ENCODE data around the gene CNOT8. TPM values are rescaled to one million over a fixed set of nuclear protein-coding genes. Genes with fewer than 3 reads are reported as not detected.

CNOT8 gene
- total and polyA plus RNA-seq, 2 experiments from 2014 or later, result 69.2 to 73.6 TPM

GRCh38 chr5:154813736-154814135 lies 44.7 kb upstream of the CNOT8 start:
- H3K27ac ChIP-seq, result no peak overlapping the region
- H3K36me3 ChIP-seq (ENCODE audit: low read depth), result peaks cover 40% of the 10 kb centered on the region
- no peak overlapping the region for H3K9ac ChIP-seq
- H2AFZ ChIP-seq, result no peak overlapping the region
- H3K9me2 ChIP-seq (ENCODE audit: insufficient read depth), result no peaks in the 10 kb centered on the region
- H4K20me1 ChIP-seq (ENCODE audit: insufficient read depth), result no peaks in the 10 kb centered on the region
- WGBS, 2 experiments (ENCODE audit: low coverage in 1 of 2, low lambda C conversion rate in 2 of 2, missing lambda C conversion rate in 2 of 2), result 69 to 72% methylated on average over 9 to 10 of the region's 10 CpGs
- in situ Hi-C loops (cut with MboI), result loop anchor here (10.0 to 25.0 kb wide), 2 partner anchors 169 to 351 kb away; no protein-coding TSS in a partner anchor
- DNase-seq, result no peak
- no peak overlapping the region for H3K4me3 ChIP-seq
- peaks cover 14% of the 10 kb centered on the region for H3F3A ChIP-seq (ENCODE audit: insufficient read depth)
- H3K9me3 ChIP-seq (ENCODE audit: low read depth), result no peaks in the 10 kb centered on the region
- no peaks in the 10 kb centered on the region for H3K27me3 ChIP-seq (replicated peaks; ENCODE audit: insufficient read depth)
- peaks cover 23% of the 10 kb centered on the region for H3K79me2 ChIP-seq (ENCODE audit: insufficient read depth)
- no peak overlapping the region for H3K4me2 ChIP-seq (ENCODE audit: unreplicated experiment)
- TF ChIP-seq EZH2phosphoT487 (IDR thresholded peaks at IDR 0.05; ENCODE audit: insufficient read depth, low read depth), result no peak
- no peak for TF ChIP-seq EZH2 (IDR thresholded peaks at IDR 0.05; ENCODE audit: insufficient read depth, poor library complexity, severe bottlenecking)
- no peaks in the 10 kb centered on the region for H3K4me1 ChIP-seq (ENCODE audit: insufficient read depth)

GRCh38 chr5:154815025-154815424 lies 43.4 kb upstream of the CNOT8 start:
- no peaks in the 10 kb centered on the region for H3K9me2 ChIP-seq (ENCODE audit: insufficient read depth)
- no peak overlapping the region for H3K4me3 ChIP-seq
- peaks cover 14% of the 10 kb centered on the region for H3F3A ChIP-seq (ENCODE audit: insufficient read depth)
- 67 to 72% methylated on average over 11 of the region's 11 CpGs for WGBS, 2 experiments (ENCODE audit: low coverage in 1 of 2, low lambda C conversion rate in 2 of 2, missing lambda C conversion rate in 2 of 2)
- no peak for DNase-seq
- no peaks in the 10 kb centered on the region for H4K20me1 ChIP-seq (ENCODE audit: insufficient read depth)
- H3K36me3 ChIP-seq (ENCODE audit: low read depth), result peaks cover 33% of the 10 kb centered on the region
- H3K27me3 ChIP-seq (replicated peaks; ENCODE audit: insufficient read depth), result no peaks in the 10 kb centered on the region
- no peaks in the 10 kb centered on the region for H3K4me1 ChIP-seq (ENCODE audit: insufficient read depth)
- peaks cover 16% of the 10 kb centered on the region for H3K79me2 ChIP-seq (ENCODE audit: insufficient read depth)
- no peak overlapping the region for H3K4me2 ChIP-seq (ENCODE audit: unreplicated experiment)
- no peak for TF ChIP-seq EZH2 (IDR thresholded peaks at IDR 0.05; ENCODE audit: insufficient read depth, poor library complexity, severe bottlenecking)
- no peak for TF ChIP-seq EZH2phosphoT487 (IDR thresholded peaks at IDR 0.05; ENCODE audit: insufficient read depth, low read depth)
- no peak overlapping the region for H3K9ac ChIP-seq
- H2AFZ ChIP-seq, result no peak overlapping the region
- H3K27ac ChIP-seq, result no peak overlapping the region
- in situ Hi-C loops (cut with MboI), result loop anchor here (10.0 to 25.0 kb wide), 2 partner anchors 170 to 353 kb away; no protein-coding TSS in a partner anchor
- no peaks in the 10 kb centered on the region for H3K9me3 ChIP-seq (ENCODE audit: low read depth)

GRCh38 chr5:154815684-154816247 lies 42.7 kb upstream of the CNOT8 start:
- Histone ChIP-seq H4K20me1 (ENCODE audit: insufficient read depth) (no peaks in the 10 kb centered on the region), H3K36me3 (ENCODE audit: low read depth) (peaks cover 25% of the 10 kb centered on the region)
- 75 to 76% methylated on average over 5 of the region's 5 CpGs for WGBS, 2 experiments (ENCODE audit: low coverage in 1 of 2, low lambda C conversion rate in 2 of 2, missing lambda C conversion rate in 2 of 2)

GRCh38 chr5:154816891-154817492 lies 41.4 kb upstream of the CNOT8 start:
- Histone ChIP-seq H3K4me2 (ENCODE audit: unreplicated experiment) (no peak overlapping the region), H3K4me1 (ENCODE audit: insufficient read depth) (no peaks in the 10 kb centered on the region), H3K9me2 (ENCODE audit: insufficient read depth) (no peaks in the 10 kb centered on the region), H3K36me3 (ENCODE audit: low read depth) (peaks cover 16% of the 10 kb centered on the region), H3F3A (ENCODE audit: insufficient read depth) (no peaks in the 10 kb centered on the region), H3K4me3 (no peak overlapping the region), H3K27ac (no peak overlapping the region), H3K9me3 (ENCODE audit: low read depth) (no peaks in the 10 kb centered on the region), H3K27me3 (replicated peaks; ENCODE audit: insufficient read depth) (no peaks in the 10 kb centered on the region), H3K9ac (no peak overlapping the region), H4K20me1 (ENCODE audit: insufficient read depth) (no peaks in the 10 kb centered on the region), H3K79me2 (ENCODE audit: insufficient read depth) (peaks cover 16% of the 10 kb centered on the region), H2AFZ (no peak overlapping the region)
- in situ Hi-C loops (cut with MboI), result loop anchor here (10.0 to 25.0 kb wide), 2 partner anchors 172 to 355 kb away; no protein-coding TSS in a partner anchor
- TF ChIP-seq EZH2phosphoT487 (IDR thresholded peaks at IDR 0.05; ENCODE audit: insufficient read depth, low read depth), result no peak
- TF ChIP-seq EZH2 (IDR thresholded peaks at IDR 0.05; ENCODE audit: insufficient read depth, poor library complexity, severe bottlenecking), result no peak
- DNase-seq, result no peak
- 88% methylated on average over 5 of the region's 5 CpGs for WGBS, 2 experiments (ENCODE audit: low coverage in 1 of 2, low lambda C conversion rate in 2 of 2, missing lambda C conversion rate in 2 of 2)

More at GRCh38 chr5:154815684-154816247, 42.7 kb upstream of the CNOT8 start:
- no peak overlapping the region for H3K27ac ChIP-seq
- H3K9ac ChIP-seq, result no peak overlapping the region
- TF ChIP-seq EZH2 (IDR thresholded peaks at IDR 0.05; ENCODE audit: insufficient read depth, poor library complexity, severe bottlenecking), result no peak
- no peak for TF ChIP-seq EZH2phosphoT487 (IDR thresholded peaks at IDR 0.05; ENCODE audit: insufficient read depth, low read depth)
- H3K9me2 ChIP-seq (ENCODE audit: insufficient read depth), result no peaks in the 10 kb centered on the region
- H3K4me1 ChIP-seq (ENCODE audit: insufficient read depth), result no peaks in the 10 kb centered on the region
- no peak overlapping the region for H3K4me3 ChIP-seq
- in situ Hi-C loops (cut with MboI), result loop anchor here (10.0 to 25.0 kb wide), 2 partner anchors 171 to 353 kb away; no protein-coding TSS in a partner anchor
- peaks cover 9% of the 10 kb centered on the region for H3F3A ChIP-seq (ENCODE audit: insufficient read depth)
- no peak for DNase-seq
- no peaks in the 10 kb centered on the region for H3K9me3 ChIP-seq (ENCODE audit: low read depth)
- no peaks in the 10 kb centered on the region for H3K27me3 ChIP-seq (replicated peaks; ENCODE audit: insufficient read depth)
- H3K4me2 ChIP-seq (ENCODE audit: unreplicated experiment), result no peak overlapping the region
- peaks cover 16% of the 10 kb centered on the region for H3K79me2 ChIP-seq (ENCODE audit: insufficient read depth)
- no peak overlapping the region for H2AFZ ChIP-seq

Data from GM23248 (cell line).